H1 (cell line): Measurements from ENCODE around the gene EPHB3. TPM values are rescaled to one million over a fixed set of nuclear protein-coding genes. Genes with fewer than 3 reads are reported as not detected.

ENCODE experiments used
- ASH2L ChIP-seq: fragments of 200-600, 300-600 bp; sonication (generic); IDR thresholded peaks from one replicate; pipeline ENCODE4 v1.7.1; 2017; ENCODE audit warnings: low read length
- BACH1 ChIP-seq: IDR thresholded peaks from 2 replicates; pipeline ENCODE4 v1.6.1; 2012; ENCODE audit warnings: low read length, improper control_type of control experiment
- CBX8 ChIP-seq: fragments of 300-800, 300-1000 bp; sonication (generic); IDR thresholded peaks from 2 replicates; pipeline ENCODE4 v1.7.1; 2016; ENCODE audit warnings: low read depth, low read length, borderline replicate concordance
- CEBPB ChIP-seq: IDR thresholded peaks from 2 replicates; pipeline ENCODE4 v1.6.1; 2012; ENCODE audit warnings: low read depth, low read length
- CREB1 ChIP-seq: IDR thresholded peaks from 2 replicates; pipeline ENCODE4 v1.6.1; 2012; ENCODE audit warnings: inconsistent platforms
- EGR1 ChIP-seq: IDR thresholded peaks from 2 replicates; pipeline ENCODE4 v1.6.1; 2011; ENCODE audit warnings: low read depth, low read length, borderline replicate concordance
- FOSL1 ChIP-seq: IDR thresholded peaks from 2 replicates; pipeline ENCODE4 v1.6.1; 2011; ENCODE audit warnings: mild to moderate bottlenecking, low read depth, low read length, moderate library complexity; ENCODE audit not compliant: insufficient read depth
- HDAC2 ChIP-seq, 2 experiments: fragments of 300-600 bp in 1 of 2; sonication (generic) in 1 of 2; IDR thresholded peaks; 2 replicates each; pipeline ENCODE4 v1.6.1; 2011 to 2012; ENCODE audit warnings: low read depth in 2 of 2, low read length in 2 of 2, mild to moderate bottlenecking in 2 of 2, moderate library complexity in 2 of 2, borderline replicate concordance in 1 of 2, inconsistent platforms in 1 of 2
- HDAC6 ChIP-seq: IDR thresholded peaks from one replicate; pipeline ENCODE4 v1.7.1; 2012; ENCODE audit warnings: low read depth, mild to moderate bottlenecking, inconsistent platforms, low read length, moderate library complexity
- JUND ChIP-seq: IDR thresholded peaks from 2 replicates; pipeline ENCODE4 v1.6.1; 2011; ENCODE audit warnings: mild to moderate bottlenecking, improper control_type of control experiment, low read length
- KDM4A ChIP-seq: IDR thresholded peaks from one replicate; pipeline ENCODE4 v1.7.1; 2012; ENCODE audit warnings: low read depth, mild to moderate bottlenecking, moderate library complexity, low read length, inconsistent platforms; ENCODE audit not compliant: severe bottlenecking
- MAFK ChIP-seq: IDR thresholded peaks from 2 replicates; pipeline ENCODE4 v1.6.1; 2012; ENCODE audit warnings: low read depth, mild to moderate bottlenecking, improper control_type of control experiment, low read length
- NANOG ChIP-seq: IDR thresholded peaks from 2 replicates; pipeline ENCODE4 v1.6.1; 2011; ENCODE audit warnings: low read length, low read depth, mild to moderate bottlenecking, inconsistent platforms; ENCODE audit not compliant: insufficient read depth, poor library complexity, severe bottlenecking
- RBBP5 ChIP-seq: IDR thresholded peaks from 2 replicates; pipeline ENCODE4 v1.7.1; 2012; ENCODE audit warnings: low read depth, mild to moderate bottlenecking, inconsistent platforms, low read length, moderate library complexity, borderline replicate concordance
- SP1 ChIP-seq: IDR thresholded peaks from 2 replicates; pipeline ENCODE4 v1.6.1; 2011; ENCODE audit warnings: low read depth, low read length
- SP2 ChIP-seq: IDR thresholded peaks from 2 replicates; pipeline ENCODE4 v1.6.1; 2012; ENCODE audit warnings: mild to moderate bottlenecking, low read length, inconsistent platforms
- polyA plus RNA-seq, 7 experiments: library from polyadenylated mRNA; depleted of rRNA in 3 of 7; stranded (reverse) in 5 of 7; unstranded in 2 of 7; fragments of >200 nt in 5 of 7; fragments of 200-250 nt in 2 of 7; gene quantifications; 1 replicate in 5 of 7; 2 replicates in 1 of 7; 4 replicates in 1 of 7; pipeline versions ENCODE4 v1.2.1 to v1.2.3, GENCODE V29; 2011 to 2013; ENCODE audit warnings: missing spikeins in 2 of 7, mixed read lengths in 2 of 7
- total RNA-seq: library from RNA; stranded (reverse); fragmentation: NEBNext Ultra II Directional; extraction: Animal tissue kit (Norgen Biotek cat#: 25700); gene quantifications from 2 replicates; pipeline ENCODE4 v1.2.1, GENCODE V29; 2021
- TF ChIP-seq, protein P1 (sequence below): IDR thresholded peaks from 2 replicates; pipeline ENCODE4 v1.6.1; 2011; ENCODE audit warnings: low read length, improper control_type of control experiment
- TF ChIP-seq, protein P2 (sequence below): IDR thresholded peaks from 2 replicates; pipeline ENCODE4 v1.6.1; 2012; ENCODE audit warnings: low read length, inconsistent platforms
- TF ChIP-seq, protein P3 (sequence below): IDR thresholded peaks from 2 replicates; pipeline ENCODE4 v1.6.1; 2012; ENCODE audit warnings: inconsistent platforms
- TF ChIP-seq, protein P4 (sequence below): IDR thresholded peaks from 2 replicates; pipeline ENCODE4 v1.6.1; 2011; ENCODE audit warnings: low read depth, mild to moderate bottlenecking, low read length; ENCODE audit not compliant: insufficient read depth

EPHB3 gene
- total and polyA plus RNA-seq, 2 of the 8 experiments (the other 6 are each of a cell fraction or from before 2014, with no cell fraction given), result 0.41 to 0.91 TPM

DNA sequence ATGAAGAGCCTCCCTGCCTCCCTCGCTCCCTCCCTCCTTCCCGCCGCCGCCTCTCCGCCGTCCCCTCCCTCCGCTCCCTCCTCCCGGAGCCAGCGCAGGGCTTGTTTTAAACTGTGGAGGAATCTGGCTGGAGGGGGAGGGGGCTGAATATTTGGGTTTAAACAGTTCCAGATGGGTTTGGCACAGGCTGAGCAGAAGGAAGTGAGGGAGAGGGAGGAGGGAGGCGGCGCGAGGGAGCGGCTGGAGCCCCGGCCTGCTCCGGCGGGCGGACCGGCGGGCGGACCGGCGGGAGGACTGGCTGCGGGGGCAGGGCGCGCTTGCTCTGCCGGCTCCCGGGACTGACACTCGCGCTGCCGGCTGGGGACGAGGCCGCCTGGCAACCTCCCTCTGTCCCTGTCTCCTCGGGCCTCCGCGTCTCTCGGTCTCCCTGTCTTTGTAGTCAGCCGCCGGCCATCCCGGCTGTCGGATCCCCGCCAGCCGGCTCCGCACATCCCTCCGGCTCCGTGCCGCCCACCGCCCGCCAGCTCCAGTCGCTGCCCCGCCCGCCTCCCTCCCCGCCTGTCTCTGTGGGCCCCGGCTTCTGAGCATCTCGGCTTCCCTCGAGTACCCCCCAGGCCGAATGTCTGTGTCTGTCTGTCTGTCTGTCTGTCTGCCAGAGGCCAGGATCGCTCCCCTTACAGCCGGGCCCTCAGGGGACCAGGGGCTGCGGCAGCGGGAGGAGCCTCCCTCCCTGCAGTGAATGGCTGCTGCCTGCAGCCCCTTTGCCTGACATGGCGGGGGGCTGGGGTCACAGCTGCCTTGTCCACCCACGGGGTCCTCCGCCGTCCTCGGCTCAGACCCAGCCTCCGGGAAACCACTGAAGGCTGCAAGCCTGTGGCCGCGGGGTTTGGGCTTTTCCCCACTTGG is 7.6 kb downstream of the EPHB3 start (continued):
- TF ChIP-seq HDAC6 (no peak), NANOG (no peak), ASH2L (peak; percentile 96), JUND (no peak), CBX8 (no peak), HDAC2 (IDR thresholded peaks at IDR 0.05; ENCODE audit: borderline replicate concordance in 1 of 2, low read depth in 2 of 2, low read length in 2 of 2) (no peak), SP1 (peak; percentile 22; the same call in 1 of the 2 replicates), SP2 (no peak), FOSL1 (no peak), MAFK (no peak), CEBPB (no peak), BACH1 (no peak), RBBP5 (no peak; the same call in 1 of the 2 replicates), EGR1 (peak; percentile 89), KDM4A (peak; percentile 97), CREB1 (no peak)
- TF ChIP-seq, protein P1, sequence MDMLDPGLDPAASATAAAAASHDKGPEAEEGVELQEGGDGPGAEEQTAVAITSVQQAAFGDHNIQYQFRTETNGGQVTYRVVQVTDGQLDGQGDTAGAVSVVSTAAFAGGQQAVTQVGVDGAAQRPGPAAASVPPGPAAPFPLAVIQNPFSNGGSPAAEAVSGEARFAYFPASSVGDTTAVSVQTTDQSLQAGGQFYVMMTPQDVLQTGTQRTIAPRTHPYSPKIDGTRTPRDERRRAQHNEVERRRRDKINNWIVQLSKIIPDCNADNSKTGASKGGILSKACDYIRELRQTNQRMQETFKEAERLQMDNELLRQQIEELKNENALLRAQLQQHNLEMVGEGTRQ, result no peak
- TF ChIP-seq, protein P2, sequence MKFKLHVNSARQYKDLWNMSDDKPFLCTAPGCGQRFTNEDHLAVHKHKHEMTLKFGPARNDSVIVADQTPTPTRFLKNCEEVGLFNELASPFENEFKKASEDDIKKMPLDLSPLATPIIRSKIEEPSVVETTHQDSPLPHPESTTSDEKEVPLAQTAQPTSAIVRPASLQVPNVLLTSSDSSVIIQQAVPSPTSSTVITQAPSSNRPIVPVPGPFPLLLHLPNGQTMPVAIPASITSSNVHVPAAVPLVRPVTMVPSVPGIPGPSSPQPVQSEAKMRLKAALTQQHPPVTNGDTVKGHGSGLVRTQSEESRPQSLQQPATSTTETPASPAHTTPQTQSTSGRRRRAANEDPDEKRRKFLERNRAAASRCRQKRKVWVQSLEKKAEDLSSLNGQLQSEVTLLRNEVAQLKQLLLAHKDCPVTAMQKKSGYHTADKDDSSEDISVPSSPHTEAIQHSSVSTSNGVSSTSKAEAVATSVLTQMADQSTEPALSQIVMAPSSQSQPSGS, result no peak
- TF ChIP-seq, protein P3, sequence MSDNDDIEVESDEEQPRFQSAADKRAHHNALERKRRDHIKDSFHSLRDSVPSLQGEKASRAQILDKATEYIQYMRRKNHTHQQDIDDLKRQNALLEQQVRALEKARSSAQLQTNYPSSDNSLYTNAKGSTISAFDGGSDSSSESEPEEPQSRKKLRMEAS, result peak; percentile 8; the same call in 1 of the 2 replicates
- TF ChIP-seq, protein P4, sequence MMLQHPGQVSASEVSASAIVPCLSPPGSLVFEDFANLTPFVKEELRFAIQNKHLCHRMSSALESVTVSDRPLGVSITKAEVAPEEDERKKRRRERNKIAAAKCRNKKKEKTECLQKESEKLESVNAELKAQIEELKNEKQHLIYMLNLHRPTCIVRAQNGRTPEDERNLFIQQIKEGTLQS, result no peak
